Tibial nerve (tissue), 4 donors: ENCODE measurements around the gene PIP5KL1. TPM values are rescaled to one million over a fixed set of nuclear protein-coding genes. Genes with fewer than 3 reads are reported as not detected.

Source experiments
- DNase-seq, 2 donors: peaks; one replicate each; pipeline ENCODE4 v3.0.0-alpha.2; 2019; ENCODE audit warnings: low spot score in 2 of 2
- H3K27ac ChIP-seq, 4 donors: fragments of 200-600 bp; sonication (generic) in 3 of 4; one replicate each; pipeline ENCODE4 v1.5.1; 2017 to 2019; ENCODE audit warnings: mild to moderate bottlenecking in 1 of 4
- H3K27me3 ChIP-seq, 2 donors: fragments of 200-600 bp; sonication (generic) in 1 of 2; one replicate each; pipeline versions ENCODE4 v1.5.1 to v1.6.0; 2017 to 2019
- H3K36me3 ChIP-seq, 3 donors: fragments of 200-600 bp; sonication (generic); one replicate each; pipeline ENCODE4 v1.5.1; 2018 to 2019
- H3K4me1 ChIP-seq, 4 donors: fragments of 200-600 bp; sonication (generic) in 3 of 4; one replicate each; pipeline ENCODE4 v1.5.1; 2017 to 2019
- H3K4me3 ChIP-seq, 4 donors: fragments of 200-600 bp; sonication (generic) in 3 of 4; one replicate each; pipeline ENCODE4 v1.5.1; 2017 to 2019; ENCODE audit warnings: mild to moderate bottlenecking in 1 of 4, moderate library complexity in 1 of 4
- H3K9me3 ChIP-seq, 4 donors: fragments of 200-600 bp; sonication (generic) in 3 of 4; one replicate each; pipeline ENCODE4 v1.5.1; 2017 to 2019
- CTCF ChIP-seq, 5 experiments: fragments of 200-600 bp in 3 of 5; fragments of 450-650 bp in 2 of 5; sonication (generic) in 3 of 5; IDR thresholded peaks; one replicate each; pipeline ENCODE4 v1.5.1; 2016 to 2019; ENCODE audit warnings: antibody characterized with exemption in 5 of 5, mild to moderate bottlenecking in 3 of 5, moderate library complexity in 2 of 5
- EP300 ChIP-seq, 2 donors: sonication (generic); formaldehyde crosslinking; IDR thresholded peaks; one replicate each; pipeline ENCODE4 v1.6.1; 2017; ENCODE audit warnings: antibody characterized with exemption in 2 of 2, mild to moderate bottlenecking in 1 of 2
- POLR2A ChIP-seq, 2 donors: fragments of 450-650 bp; IDR thresholded peaks; one replicate each; pipeline ENCODE4 v1.6.1; 2017; ENCODE audit warnings: antibody characterized with exemption in 2 of 2, mild to moderate bottlenecking in 2 of 2, moderate library complexity in 2 of 2
- WGBS, 2 donors: methylation state at CpG; one replicate each; pipeline ENCODE4 v1.1.5; 2018; 5-methylcytosine and 5-hydroxymethylcytosine counted together
- total RNA-seq, 4 donors: library from RNA; depleted of rRNA; stranded (reverse); fragments of >200 nt; gene quantifications; one replicate each; pipeline ENCODE4 v1.1.0, GENCODE V29; 2016

The PIP5KL1 gene, protein sequence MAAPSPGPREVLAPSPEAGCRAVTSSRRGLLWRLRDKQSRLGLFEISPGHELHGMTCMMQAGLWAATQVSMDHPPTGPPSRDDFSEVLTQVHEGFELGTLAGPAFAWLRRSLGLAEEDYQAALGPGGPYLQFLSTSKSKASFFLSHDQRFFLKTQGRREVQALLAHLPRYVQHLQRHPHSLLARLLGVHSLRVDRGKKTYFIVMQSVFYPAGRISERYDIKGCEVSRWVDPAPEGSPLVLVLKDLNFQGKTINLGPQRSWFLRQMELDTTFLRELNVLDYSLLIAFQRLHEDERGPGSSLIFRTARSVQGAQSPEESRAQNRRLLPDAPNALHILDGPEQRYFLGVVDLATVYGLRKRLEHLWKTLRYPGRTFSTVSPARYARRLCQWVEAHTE
- under 1 TPM in 1 of 4 donors, not detected in 3; 0.59 TPM for total RNA-seq

DNA sequence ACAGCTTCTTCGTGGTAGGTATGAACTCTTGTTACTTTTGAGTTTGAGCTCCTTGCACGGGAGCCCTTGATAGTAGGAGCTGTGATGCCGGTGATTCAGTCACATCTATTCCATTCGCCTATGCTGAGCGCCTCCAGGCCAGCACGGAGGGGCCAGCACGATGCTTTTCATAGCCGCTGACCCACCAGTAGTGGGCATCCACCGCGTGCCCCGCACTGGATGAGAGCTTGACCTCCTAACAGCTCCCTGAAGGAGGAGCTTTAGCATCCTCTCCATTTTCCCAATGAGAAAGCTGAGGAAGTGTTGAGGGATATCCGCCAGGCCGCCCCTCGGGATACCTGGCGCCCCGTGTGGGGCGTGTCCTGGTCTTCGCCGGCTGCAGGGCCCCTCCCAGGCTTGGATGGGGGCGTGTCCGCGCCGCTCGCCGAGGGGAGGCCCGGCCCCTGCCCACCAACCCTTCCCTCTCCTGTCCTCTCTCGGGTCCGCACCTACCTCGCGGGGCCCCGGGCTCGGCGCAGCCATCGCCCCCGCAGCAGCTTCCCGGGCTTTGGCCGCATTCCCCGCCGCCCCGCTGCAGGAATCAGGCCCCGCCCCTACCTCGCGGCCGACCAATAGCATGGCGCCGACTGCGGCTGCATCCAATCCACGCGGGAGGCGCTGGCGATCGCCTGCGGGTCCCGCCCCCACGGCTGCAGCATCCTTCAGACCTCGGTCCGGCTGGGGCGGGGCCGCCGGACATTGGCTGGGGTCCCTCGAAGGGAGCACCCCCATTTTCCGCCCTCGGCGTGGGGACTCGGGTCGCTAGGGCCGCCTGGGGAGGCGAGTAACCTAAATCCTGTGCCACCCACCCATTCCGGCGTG is at the start of gene PIP5KL1:
Gene PIP5KL1, minus strand, starts transcription at position 547 of the 861 bp plus-strand sequence. Its CDS starts 25 bp downstream, at position 522.
- Histone ChIP-seq H3K4me1 (peaks cover 0 to 46% (median 27%) of the 10 kb centered on the region in 4 donors), H3K9me3 (no peaks in the 10 kb centered on the region), H3K4me3 (peak within 1 kb of the TSS; percentile 29 to 66 (median 52)), H3K27me3 (peaks cover 0 to 38% of the 10 kb centered on the region in 2 donors), H3K27ac (peak within 1 kb of the TSS in 2 of 4 donors; percentile 67), H3K36me3 (peaks cover 0 to 15% (median 0%) of the 10 kb centered on the region in 3 donors)
- WGBS, 2 donors: 1 to 3% methylated on average over 44 to 62 of the region's 70 CpGs
- DNase-seq: peak in 1 of 2 donors; percentile 70
- TF ChIP-seq POLR2A (IDR thresholded peaks at IDR 0.05) (no peak), EP300 (IDR thresholded peaks at IDR 0.05) (peak in 1 of 2 donors; percentile 3), CTCF (IDR thresholded peaks at IDR 0.05) (no peak)

- Histone ChIP-seq H3K4me3 (peak overlapping the region; percentile 72 to 96 (median 84)), H3K9me3 (no peaks in the 10 kb centered on the region), H3K36me3 (no peaks in the 10 kb centered on the region), H3K27ac (peak overlapping the region; percentile 83 to 99 (median 93)), H3K27me3 (no peaks in the 10 kb centered on the region), H3K4me1 (peaks cover 0 to 60% (median 50%) of the 10 kb centered on the region in 4 donors)
- TF ChIP-seq EP300 (IDR thresholded peaks at IDR 0.05) (no peak), CTCF (IDR thresholded peaks at IDR 0.05) (no peak), POLR2A (IDR thresholded peaks at IDR 0.05) (no peak)
- 0% methylated on average over 44 to 50 of the region's 61 CpGs for WGBS, 2 donors
- DNase-seq: no peak
Measured at GRCh38 chr9:127980060-127980705, 49.6 kb upstream of the PIP5KL1 start.

- Histone ChIP-seq H3K27me3 (no peaks in the 10 kb centered on the region), H3K4me1 (peaks cover 0 to 67% (median 57%) of the 10 kb centered on the region in 4 donors), H3K27ac (peak overlapping the region; percentile 83 to 99 (median 93)), H3K36me3 (no peaks in the 10 kb centered on the region), H3K4me3 (peak overlapping the region; percentile 72 to 96 (median 84)), H3K9me3 (no peaks in the 10 kb centered on the region)
- TF ChIP-seq EP300 (IDR thresholded peaks at IDR 0.05) (peak in 1 of 2 donors; percentile 48), CTCF (IDR thresholded peaks at IDR 0.05) (peak in 1 of 5 experiments; percentile 15), POLR2A (IDR thresholded peaks at IDR 0.05) (no peak)
- 2% methylated on average over 19 to 23 of the region's 24 CpGs for WGBS, 2 donors
- DNase-seq: no peak
Measured at GRCh38 chr9:127979333-127980059, 48.9 kb upstream of the PIP5KL1 start.

DNA sequence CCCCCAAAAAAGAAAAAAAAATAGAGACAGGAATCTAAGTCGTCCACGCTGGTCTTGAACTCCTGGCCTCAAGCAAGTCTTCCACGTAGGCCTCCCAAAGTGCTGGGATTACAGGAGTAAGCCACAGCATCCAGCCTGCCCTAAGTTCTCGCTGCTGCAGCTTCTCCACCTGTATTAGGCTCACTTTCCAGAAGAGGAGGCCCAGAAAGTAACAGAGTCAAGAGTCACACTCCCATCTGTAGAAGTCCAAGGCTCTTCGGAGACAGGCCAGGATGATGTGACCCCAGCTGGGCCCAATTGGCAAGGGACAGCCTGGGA is 48.4 kb upstream of the PIP5KL1 start:
- H3K4me3 ChIP-seq: peak overlapping the region; percentile 72 to 96 (median 84)
- H3K36me3 ChIP-seq: no peaks in the 10 kb centered on the region
- no peaks in the 10 kb centered on the region for H3K9me3 ChIP-seq
- H3K4me1 ChIP-seq: peaks cover 0 to 72% (median 63%) of the 10 kb centered on the region in 4 donors
- WGBS, 2 donors: 14% methylated on average over 5 of the region's 5 CpGs
- TF ChIP-seq EP300 (IDR thresholded peaks at IDR 0.05) (no peak), POLR2A (IDR thresholded peaks at IDR 0.05) (no peak), CTCF (IDR thresholded peaks at IDR 0.05) (no peak)
- H3K27ac ChIP-seq: peak overlapping the region; percentile 83 to 99 (median 93)
- DNase-seq: no peak
- H3K27me3 ChIP-seq: no peaks in the 10 kb centered on the region
